ENCODE results near the gene SGTB.
"Not testable (repeated sequence)": the region's sequence is repeated elsewhere in the genome, so short reads cannot be mapped to it uniquely, and the experiment has no call there.

Gene SGTB

DNA sequence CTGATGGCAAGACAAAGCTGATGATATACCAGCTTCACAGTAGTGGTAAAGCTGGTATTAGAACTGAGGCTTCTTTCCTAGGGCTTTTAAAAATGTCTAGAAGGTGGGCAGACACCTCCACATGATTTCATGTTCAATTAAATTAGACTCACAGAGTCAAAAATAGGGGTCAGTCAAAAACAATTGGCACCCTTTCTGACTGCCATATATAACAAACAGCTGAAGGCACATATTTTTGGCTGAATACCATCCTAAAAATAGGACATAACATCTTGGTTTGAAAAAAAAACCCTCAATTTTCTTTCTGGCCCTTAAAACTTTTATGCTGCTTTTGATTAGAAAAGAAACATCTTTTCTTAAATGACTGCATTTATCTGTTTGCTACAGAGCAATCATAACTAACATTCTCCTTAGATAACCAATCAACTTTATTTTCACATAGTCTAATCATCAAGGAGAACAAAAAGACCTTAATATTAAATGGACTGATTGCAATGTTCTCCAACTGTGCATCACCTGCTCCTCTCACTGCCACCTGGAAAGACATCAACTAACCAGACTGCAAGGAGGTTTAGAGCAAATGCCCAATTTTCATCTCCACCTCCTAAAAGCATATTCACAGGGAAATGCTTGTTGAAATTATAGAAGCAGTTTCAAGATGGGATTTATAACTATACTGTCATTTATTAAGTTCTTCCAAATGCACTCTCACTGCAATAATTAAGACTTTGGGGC, 3.2 kb downstream of the SGTB start:
- Mint-ChIP-seq H3K27me3 (no peaks in the 10 kb centered on the region), H3K36me3 (ENCODE audit: low read depth) (peaks cover 36% of the 10 kb centered on the region), H3K4me1 (ENCODE audit: low read depth) (peaks cover 30% of the 10 kb centered on the region), H3K9me3 (no peaks in the 10 kb centered on the region), H3K4me3 (peak overlapping the region; percentile 89), H3K27ac (peak overlapping the region; percentile 88)
- DNase-seq, result no peak

- Mint-ChIP-seq H3K9me3 (no peaks in the 10 kb centered on the region), H3K4me3 (no peak overlapping the region), H3K4me1 (ENCODE audit: low read depth) (peaks cover 19% of the 10 kb centered on the region), H3K36me3 (ENCODE audit: low read depth) (peaks cover 65% of the 10 kb centered on the region), H3K27ac (no peak overlapping the region), H3K27me3 (no peaks in the 10 kb centered on the region)
- no peak for DNase-seq
Observed at GRCh38 chr5:65708145-65708544, 13.8 kb downstream of the SGTB start.

DNA sequence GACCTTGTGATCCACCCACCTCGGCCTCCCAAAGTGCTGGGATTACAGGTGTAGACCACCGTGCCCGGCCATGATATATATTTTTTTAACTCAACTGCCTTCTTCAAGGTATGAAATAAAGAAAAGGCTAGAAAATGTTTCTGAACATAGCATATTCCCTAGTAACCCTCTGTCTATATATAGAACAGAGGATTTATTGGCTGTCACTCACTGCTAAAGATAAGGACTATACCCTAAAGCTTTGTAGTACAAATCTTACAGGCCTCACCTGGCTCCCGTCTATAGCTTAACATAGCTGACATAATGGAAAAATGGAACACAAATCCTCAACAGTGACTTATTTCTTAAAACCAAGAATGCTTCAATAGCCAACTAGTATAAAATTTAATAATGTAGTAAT, 14.2 kb downstream of the SGTB start:
- H3K4me3 Mint-ChIP-seq, result no peak overlapping the region
- no peaks in the 10 kb centered on the region for H3K27me3 Mint-ChIP-seq
- H3K9me3 Mint-ChIP-seq, result no peaks in the 10 kb centered on the region
- peaks cover 18% of the 10 kb centered on the region for H3K4me1 Mint-ChIP-seq (ENCODE audit: low read depth)
- H3K27ac Mint-ChIP-seq, result no peak overlapping the region
- peaks cover 66% of the 10 kb centered on the region for H3K36me3 Mint-ChIP-seq (ENCODE audit: low read depth)
- no peak for DNase-seq

GRCh38 chr5:65704621-65705239, 17.2 kb downstream of the SGTB start:
- no peak overlapping the region for H3K4me3 Mint-ChIP-seq
- peaks cover 6% of the 10 kb centered on the region for H3K4me1 Mint-ChIP-seq (ENCODE audit: low read depth)
- H3K36me3 Mint-ChIP-seq (ENCODE audit: low read depth), result peaks cover 66% of the 10 kb centered on the region
- H3K27ac Mint-ChIP-seq, result no peak overlapping the region
- H3K9me3 Mint-ChIP-seq, result no peaks in the 10 kb centered on the region
- H3K27me3 Mint-ChIP-seq, result no peaks in the 10 kb centered on the region
- no peak for DNase-seq

DNA sequence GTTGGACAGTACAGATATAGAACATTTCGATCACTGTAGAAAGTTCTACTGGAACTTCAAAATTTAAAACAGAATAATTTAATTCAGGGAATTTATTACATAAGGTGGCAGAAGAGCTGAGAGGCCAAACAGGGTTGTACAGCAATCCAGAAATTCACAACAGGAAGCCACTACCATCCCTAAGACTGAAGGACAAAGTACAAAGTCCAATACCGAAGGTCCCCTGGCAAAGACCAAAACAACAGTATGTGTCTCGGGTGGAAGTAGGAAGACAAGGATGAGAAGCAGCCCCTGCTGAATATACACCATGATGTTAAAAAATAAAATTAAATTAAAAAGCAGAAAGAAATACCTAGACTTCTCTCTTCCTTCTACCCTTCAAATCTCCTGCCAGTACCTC, 19.9 kb downstream of the SGTB start:
- Mint-ChIP-seq H3K27me3 (no peaks in the 10 kb centered on the region), H3K4me1 (ENCODE audit: low read depth) (peaks cover 7% of the 10 kb centered on the region), H3K27ac (no peak overlapping the region), H3K9me3 (no peaks in the 10 kb centered on the region), H3K36me3 (ENCODE audit: low read depth) (peaks cover 79% of the 10 kb centered on the region), H3K4me3 (no peak overlapping the region)
- DNase-seq, result no peak

GRCh38 chr5:65699338-65699737, 22.6 kb downstream of the SGTB start:
- Mint-ChIP-seq H3K36me3 (ENCODE audit: low read depth) (peaks cover 60% of the 10 kb centered on the region), H3K4me1 (ENCODE audit: low read depth) (peaks cover 4% of the 10 kb centered on the region), H3K27me3 (no peaks in the 10 kb centered on the region), H3K9me3 (no peaks in the 10 kb centered on the region), H3K4me3 (no peak overlapping the region), H3K27ac (no peak overlapping the region)
- no peak for DNase-seq

DNA sequence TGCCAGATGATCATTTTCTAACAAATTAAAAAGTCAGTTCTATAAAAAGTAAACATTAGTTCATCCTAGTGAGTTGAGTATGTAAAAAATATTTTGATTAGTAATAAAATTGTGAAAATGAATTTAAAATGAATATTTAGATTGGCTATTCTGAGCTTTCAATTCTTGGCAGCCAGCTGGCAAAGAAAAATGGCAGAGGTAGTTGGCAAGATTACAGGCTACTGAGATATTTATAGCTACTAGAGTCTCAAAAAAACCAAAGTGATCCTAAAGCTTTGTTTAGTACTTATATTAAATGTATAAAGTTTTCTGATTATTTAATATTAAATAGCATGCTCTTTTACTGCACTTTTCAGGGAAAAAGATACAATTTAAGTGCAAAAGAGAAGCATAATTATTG, 25.0 kb downstream of the SGTB start:
- H3K27me3 Mint-ChIP-seq, result no peaks in the 10 kb centered on the region

GRCh38 chr5:65695896-65696295, 26.0 kb downstream of the SGTB start:
- Mint-ChIP-seq H3K4me3 (no peak overlapping the region), H3K9me3 (no peaks in the 10 kb centered on the region), H3K36me3 (ENCODE audit: low read depth) (peaks cover 50% of the 10 kb centered on the region), H3K4me1 (ENCODE audit: low read depth) (peaks cover 4% of the 10 kb centered on the region), H3K27ac (no peak overlapping the region), H3K27me3 (no peaks in the 10 kb centered on the region)
- DNase-seq, result no peak

More for the DNA sequence above, 25.0 kb downstream of the SGTB start:
- no peaks in the 10 kb centered on the region for H3K9me3 Mint-ChIP-seq
- peaks cover 53% of the 10 kb centered on the region for H3K36me3 Mint-ChIP-seq (ENCODE audit: low read depth)
- H3K4me1 Mint-ChIP-seq (ENCODE audit: low read depth), result peaks cover 4% of the 10 kb centered on the region
- H3K4me3 Mint-ChIP-seq, result no peak overlapping the region
- no peak for DNase-seq
- H3K27ac Mint-ChIP-seq, result no peak overlapping the region

GRCh38 chr5:65695162-65695755, 26.6 kb downstream of the SGTB start:
- H3K27me3 Mint-ChIP-seq, result no peaks in the 10 kb centered on the region

GRCh38 chr5:65693121-65693520, 28.8 kb downstream of the SGTB start:
- Mint-ChIP-seq H3K9me3 (no peaks in the 10 kb centered on the region), H3K4me1 (ENCODE audit: low read depth) (peaks cover 4% of the 10 kb centered on the region), H3K27me3 (no peaks in the 10 kb centered on the region), H3K36me3 (ENCODE audit: low read depth) (peaks cover 38% of the 10 kb centered on the region), H3K4me3 (no peak overlapping the region), H3K27ac (no peak overlapping the region)
- no peak for DNase-seq

More at GRCh38 chr5:65695162-65695755, 26.6 kb downstream of the SGTB start:
- peaks cover 53% of the 10 kb centered on the region for H3K36me3 Mint-ChIP-seq (ENCODE audit: low read depth)
- H3K4me1 Mint-ChIP-seq (ENCODE audit: low read depth), result peaks cover 7% of the 10 kb centered on the region
- H3K4me3 Mint-ChIP-seq, result no peak overlapping the region
- H3K9me3 Mint-ChIP-seq, result no peaks in the 10 kb centered on the region
- no peak overlapping the region for H3K27ac Mint-ChIP-seq
- DNase-seq, result no peak

DNA sequence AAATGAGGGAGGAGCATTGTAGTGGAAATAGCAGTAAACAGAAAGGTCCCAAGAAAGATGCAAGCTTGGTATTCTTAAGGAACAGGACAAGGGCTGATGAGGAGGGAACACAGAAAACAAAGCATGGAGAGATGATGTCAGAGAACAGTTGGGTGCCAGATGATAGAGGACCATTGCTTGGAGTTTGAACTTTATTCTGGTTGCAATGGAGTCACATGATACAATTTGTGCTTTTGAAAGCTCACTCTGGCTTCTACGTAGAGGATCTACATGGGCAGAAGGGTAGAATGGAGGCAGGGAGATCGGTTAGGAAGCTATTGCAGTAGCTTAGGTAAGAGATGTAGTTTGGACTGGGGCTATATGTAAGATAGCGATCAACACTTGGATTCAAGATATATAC, 39.8 kb downstream of the SGTB start:
- no peaks in the 10 kb centered on the region for H3K27me3 Mint-ChIP-seq
- peaks cover 37% of the 10 kb centered on the region for H3K4me1 Mint-ChIP-seq (ENCODE audit: low read depth)
- H3K36me3 Mint-ChIP-seq (ENCODE audit: low read depth), result peaks cover 88% of the 10 kb centered on the region
- H3K4me3 Mint-ChIP-seq, result no peak overlapping the region
- no peak overlapping the region for H3K27ac Mint-ChIP-seq
- H3K9me3 Mint-ChIP-seq, result no peaks in the 10 kb centered on the region
- DNase-seq, result no peak

DNA sequence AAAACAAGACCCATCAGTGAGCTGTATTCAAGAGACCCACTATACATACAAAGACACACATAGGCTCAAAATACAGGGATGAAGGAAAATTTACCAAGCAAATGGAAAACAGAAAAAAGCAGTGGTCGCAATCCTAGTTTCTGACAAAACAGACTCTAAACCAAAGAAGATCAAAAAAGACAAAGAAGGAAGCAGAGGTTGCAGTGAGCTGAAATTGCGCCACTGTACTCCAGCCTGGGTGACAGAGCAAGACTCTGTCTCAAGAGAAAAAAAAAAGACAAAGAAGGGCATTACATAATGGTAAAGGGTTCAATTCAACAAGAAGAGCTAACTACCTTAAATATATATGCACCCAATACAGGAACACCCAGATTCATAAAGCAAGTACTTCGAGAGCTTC, 45.9 kb downstream of the SGTB start:
- not testable (repeated sequence) for H3K27me3 Mint-ChIP-seq, H3K9me3 Mint-ChIP-seq, H3K4me3 Mint-ChIP-seq, DNase-seq
- Mint-ChIP-seq H3K36me3 (ENCODE audit: low read depth) (peaks cover 95% of the 10 kb centered on the region), H3K27ac (peak overlapping the region; percentile 53), H3K4me1 (ENCODE audit: low read depth) (peaks cover 54% of the 10 kb centered on the region)

DNA sequence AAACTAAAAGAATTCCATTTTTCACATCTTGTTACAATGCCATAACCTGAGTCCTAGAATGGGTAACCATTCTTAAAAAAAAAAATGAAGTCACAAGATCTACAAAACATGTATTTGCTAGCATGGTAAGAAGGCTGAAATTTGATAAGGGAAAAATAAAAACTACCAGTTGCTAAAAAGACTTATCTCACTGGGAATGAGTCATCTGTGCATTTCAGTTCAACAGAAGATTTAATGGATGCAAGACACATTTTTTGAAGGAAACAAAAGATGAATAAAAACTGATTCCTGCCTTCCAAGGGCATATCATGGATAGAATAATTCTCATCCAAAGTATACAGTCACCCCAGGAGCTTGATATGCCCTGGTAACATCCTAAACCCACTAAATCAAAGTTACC, 47.2 kb downstream of the SGTB start:
- no peak overlapping the region for H3K4me3 Mint-ChIP-seq
- no peaks in the 10 kb centered on the region for H3K27me3 Mint-ChIP-seq
- H3K9me3 Mint-ChIP-seq, result no peaks in the 10 kb centered on the region
- no peak for DNase-seq
- H3K27ac Mint-ChIP-seq, result peak overlapping the region; percentile 63
- H3K36me3 Mint-ChIP-seq (ENCODE audit: low read depth), result peaks cover 94% of the 10 kb centered on the region
- peaks cover 45% of the 10 kb centered on the region for H3K4me1 Mint-ChIP-seq (ENCODE audit: low read depth)

- no peak for DNase-seq
- Mint-ChIP-seq H3K36me3 (ENCODE audit: low read depth) (peaks cover 83% of the 10 kb centered on the region), H3K27me3 (no peaks in the 10 kb centered on the region), H3K4me1 (ENCODE audit: low read depth) (peaks cover 32% of the 10 kb centered on the region), H3K27ac (peak overlapping the region; percentile 48), H3K4me3 (no peak overlapping the region), H3K9me3 (no peaks in the 10 kb centered on the region)
Observed at GRCh38 chr5:65672796-65673195, 49.1 kb downstream of the SGTB start.

GRCh38 chr5:65668696-65669095, 53.2 kb downstream of the SGTB start:
- H3K27me3 Mint-ChIP-seq, result no peaks in the 10 kb centered on the region
- H3K4me3 Mint-ChIP-seq, result no peak overlapping the region
- H3K9me3 Mint-ChIP-seq, result no peaks in the 10 kb centered on the region
- H3K36me3 Mint-ChIP-seq (ENCODE audit: low read depth), result peaks cover 71% of the 10 kb centered on the region
- H3K27ac Mint-ChIP-seq, result no peak overlapping the region
- DNase-seq, result no peak
- peaks cover under 1% of the 10 kb centered on the region for H3K4me1 Mint-ChIP-seq (ENCODE audit: low read depth)
